ENCODE measurements around the gene KCNMA1.

GRCh38 chr10:77062381-77062780 is 575.2 kb downstream of the KCNMA1 start:
- TF ChIP-seq SMC3 (IDR thresholded peaks at IDR 0.05; ENCODE audit: low read depth, low read length) (no peak), MAX (IDR thresholded peaks at IDR 0.05; ENCODE audit: low read depth) (no peak)

All from SK-N-SH (cell line).